T-helper 1 cell treated with Interleukin-12 subunit alpha and Interleukin-12 subunit beta and Interleukin-4 antibody, amounts not matched to agents 30 μg/mL and 1 μg/mL, for 36 hours (primary cell): ENCODE measurements around the gene SNX21.

Source experiments
- H3K27ac Mint-ChIP-seq: one replicate; pipeline ENCODE4 v1.8.0; 2021; ENCODE audit warnings: mild to moderate bottlenecking, mixed read lengths
- H3K27me3 Mint-ChIP-seq: one replicate; pipeline ENCODE4 v1.8.0; 2021; ENCODE audit warnings: low read depth, mixed read lengths
- H3K36me3 Mint-ChIP-seq: one replicate; pipeline ENCODE4 v1.8.0; 2021; ENCODE audit warnings: low read depth, mixed read lengths
- H3K4me1 Mint-ChIP-seq: one replicate; pipeline ENCODE4 v1.8.0; 2021; ENCODE audit warnings: low read depth, mixed read lengths
- H3K4me3 Mint-ChIP-seq: one replicate; pipeline ENCODE4 v1.8.0; 2021; ENCODE audit warnings: mild to moderate bottlenecking, moderate library complexity, mixed read lengths
- H3K9me3 Mint-ChIP-seq: one replicate; pipeline ENCODE4 v1.8.0; 2021; ENCODE audit warnings: mixed read lengths

SNX21 gene

GRCh38 chr20:45833883-45834796 lies 541 bp downstream of the SNX21 start:
- H3K9me3 Mint-ChIP-seq: no peaks in the 10 kb centered on the region
- no peak overlapping the region for H3K27ac Mint-ChIP-seq
- H3K4me3 Mint-ChIP-seq: peak overlapping the region; percentile 42
- peaks cover 15% of the 10 kb centered on the region for H3K27me3 Mint-ChIP-seq
- no peaks in the 10 kb centered on the region for H3K36me3 Mint-ChIP-seq
- peaks cover 4% of the 10 kb centered on the region for H3K4me1 Mint-ChIP-seq

DNA sequence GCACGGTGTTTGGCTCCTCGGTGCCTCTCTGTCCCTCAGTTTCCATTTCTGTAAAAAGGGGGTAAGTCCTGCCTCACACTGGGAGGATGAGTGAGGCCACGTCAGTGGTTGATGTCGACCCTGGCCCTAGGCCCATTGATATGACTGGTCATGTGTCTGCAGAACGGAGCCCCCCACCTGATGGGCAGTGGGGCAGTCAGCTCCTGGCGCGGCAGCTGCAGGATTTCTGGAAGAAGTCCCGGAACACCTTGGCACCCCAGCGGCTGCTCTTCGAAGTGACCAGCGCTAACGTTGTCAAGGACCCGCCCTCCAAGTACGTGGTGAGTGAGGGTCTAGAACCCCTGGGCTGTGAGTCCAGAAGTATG lies 1.2 kb downstream of the SNX21 start:
- Mint-ChIP-seq H3K36me3 (no peaks in the 10 kb centered on the region), H3K4me3 (peak overlapping the region; percentile 42), H3K27me3 (peaks cover 15% of the 10 kb centered on the region), H3K27ac (no peak overlapping the region), H3K9me3 (no peaks in the 10 kb centered on the region), H3K4me1 (peaks cover 4% of the 10 kb centered on the region)

DNA sequence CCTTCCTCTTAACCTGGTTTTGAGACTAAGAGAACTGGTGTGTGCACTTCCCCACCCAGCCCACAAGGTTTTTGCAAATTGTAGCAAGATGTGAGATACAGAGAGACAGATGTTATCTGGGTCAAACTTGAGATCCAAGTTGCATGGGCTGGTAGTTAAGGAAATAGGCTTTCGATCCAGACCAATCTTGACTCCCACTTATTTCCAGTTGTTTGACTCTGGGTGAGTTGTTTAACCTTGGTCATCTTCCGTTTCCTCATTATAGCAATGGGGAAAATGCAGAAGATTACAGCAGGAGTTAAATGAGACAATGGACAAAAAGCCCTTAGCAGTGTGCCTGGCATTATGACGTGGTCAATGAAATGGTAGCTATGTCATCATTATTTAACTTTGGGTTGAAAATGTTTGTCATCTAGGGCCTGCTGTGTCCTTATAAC lies 1.7 kb downstream of the SNX21 start:
- Mint-ChIP-seq H3K4me1 (peaks cover 4% of the 10 kb centered on the region), H3K9me3 (no peaks in the 10 kb centered on the region), H3K4me3 (peak overlapping the region; percentile 28), H3K27me3 (peaks cover 11% of the 10 kb centered on the region), H3K36me3 (no peaks in the 10 kb centered on the region), H3K27ac (no peak overlapping the region)

DNA sequence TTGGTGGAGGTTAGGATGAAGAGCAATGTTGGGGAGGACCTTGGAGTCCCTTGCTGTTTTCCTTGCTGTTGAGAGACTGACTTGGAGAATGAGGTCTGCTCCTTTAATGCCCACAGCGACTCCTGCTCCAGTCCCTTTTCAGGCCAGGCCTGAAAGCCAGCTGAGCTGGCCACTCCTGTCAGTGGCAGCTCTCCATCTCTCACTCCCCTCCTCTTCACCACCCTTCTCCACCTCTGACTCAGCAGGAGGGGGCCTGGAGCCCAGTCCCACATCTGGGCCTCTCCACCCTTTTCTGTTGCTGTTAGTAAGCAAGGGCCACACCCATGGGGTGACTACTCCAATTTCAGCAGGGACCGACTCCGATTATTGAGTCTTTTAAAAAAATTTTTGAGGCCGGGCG lies 2.2 kb downstream of the SNX21 start:
- Mint-ChIP-seq H3K36me3 (no peaks in the 10 kb centered on the region), H3K4me3 (peak overlapping the region; percentile 25), H3K27ac (no peak overlapping the region), H3K27me3 (peaks cover 8% of the 10 kb centered on the region), H3K4me1 (peaks cover 4% of the 10 kb centered on the region), H3K9me3 (no peaks in the 10 kb centered on the region)

GRCh38 chr20:45836841-45837240 lies 3.2 kb downstream of the SNX21 start:
- peaks cover 5% of the 10 kb centered on the region for H3K27me3 Mint-ChIP-seq
- H3K27ac Mint-ChIP-seq: no peak overlapping the region
- no peaks in the 10 kb centered on the region for H3K36me3 Mint-ChIP-seq
- H3K4me3 Mint-ChIP-seq: no peak overlapping the region
- peaks cover 4% of the 10 kb centered on the region for H3K4me1 Mint-ChIP-seq
- no peaks in the 10 kb centered on the region for H3K9me3 Mint-ChIP-seq

DNA sequence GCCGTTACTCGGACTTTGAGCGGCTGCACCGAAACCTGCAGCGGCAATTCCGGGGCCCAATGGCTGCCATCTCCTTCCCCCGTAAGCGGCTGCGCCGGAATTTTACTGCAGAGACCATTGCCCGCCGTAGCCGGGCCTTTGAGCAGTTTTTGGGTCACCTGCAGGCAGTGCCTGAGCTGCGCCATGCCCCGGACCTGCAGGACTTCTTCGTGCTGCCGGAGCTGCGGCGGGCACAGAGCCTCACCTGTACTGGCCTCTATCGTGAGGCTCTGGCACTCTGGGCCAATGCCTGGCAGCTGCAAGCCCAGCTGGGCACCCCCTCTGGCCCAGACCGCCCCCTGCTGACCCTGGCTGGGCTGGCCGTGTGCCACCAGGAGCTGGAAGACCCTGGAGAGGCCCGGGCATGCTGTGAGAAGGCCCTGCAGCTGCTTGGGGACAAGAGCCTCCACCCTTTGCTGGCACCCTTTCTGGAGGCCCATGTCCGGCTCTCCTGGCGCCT lies 7.2 kb downstream of the SNX21 start:
- H3K36me3 Mint-ChIP-seq: peaks cover 21% of the 10 kb centered on the region

DNA sequence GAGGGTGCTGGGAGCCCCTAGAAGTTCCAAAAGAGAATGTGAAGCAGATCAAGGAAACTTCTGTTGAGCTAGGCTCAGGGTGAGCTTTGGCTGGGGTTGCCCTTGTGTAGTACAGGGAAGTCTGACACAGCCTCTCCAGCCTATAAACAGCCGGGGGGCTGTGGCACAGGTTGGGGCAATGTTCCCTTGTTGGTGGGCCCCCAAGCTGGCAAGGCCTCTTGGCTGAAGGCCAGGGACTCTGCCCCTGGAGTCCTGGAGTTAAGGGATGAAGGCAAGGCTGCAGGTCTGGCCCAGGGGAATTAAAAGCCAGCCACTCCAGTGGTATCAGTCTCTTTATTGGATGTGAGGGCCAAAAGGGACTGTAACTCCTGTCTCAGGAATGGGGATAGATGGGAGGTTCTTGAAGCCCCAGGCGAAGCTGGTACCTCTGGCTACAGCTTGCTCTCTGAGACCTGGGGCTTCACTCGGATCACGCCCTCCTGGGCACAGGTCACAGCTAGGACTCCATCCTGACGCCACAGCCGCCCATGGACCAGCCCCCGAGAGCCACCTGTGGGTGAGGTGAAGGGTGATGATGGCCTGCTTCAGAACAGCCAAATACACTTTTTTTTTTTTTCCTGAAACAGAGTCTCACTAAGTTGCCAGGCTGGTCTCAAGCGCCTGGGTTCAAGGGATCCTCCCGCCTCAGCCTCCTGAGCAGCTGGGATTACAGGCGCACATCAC lies 8.0 kb downstream of the SNX21 start:
- H3K9me3 Mint-ChIP-seq: no peaks in the 10 kb centered on the region
- H3K4me3 Mint-ChIP-seq: no peak overlapping the region
- H3K36me3 Mint-ChIP-seq: peaks cover 23% of the 10 kb centered on the region
- peaks cover 1% of the 10 kb centered on the region for H3K4me1 Mint-ChIP-seq
- H3K27me3 Mint-ChIP-seq: no peaks in the 10 kb centered on the region
- no peak overlapping the region for H3K27ac Mint-ChIP-seq

More for the DNA sequence above, 7.2 kb downstream of the SNX21 start:
- peaks cover 1% of the 10 kb centered on the region for H3K4me1 Mint-ChIP-seq
- no peaks in the 10 kb centered on the region for H3K9me3 Mint-ChIP-seq
- H3K27ac Mint-ChIP-seq: no peak overlapping the region
- no peaks in the 10 kb centered on the region for H3K27me3 Mint-ChIP-seq
- H3K4me3 Mint-ChIP-seq: no peak overlapping the region

DNA sequence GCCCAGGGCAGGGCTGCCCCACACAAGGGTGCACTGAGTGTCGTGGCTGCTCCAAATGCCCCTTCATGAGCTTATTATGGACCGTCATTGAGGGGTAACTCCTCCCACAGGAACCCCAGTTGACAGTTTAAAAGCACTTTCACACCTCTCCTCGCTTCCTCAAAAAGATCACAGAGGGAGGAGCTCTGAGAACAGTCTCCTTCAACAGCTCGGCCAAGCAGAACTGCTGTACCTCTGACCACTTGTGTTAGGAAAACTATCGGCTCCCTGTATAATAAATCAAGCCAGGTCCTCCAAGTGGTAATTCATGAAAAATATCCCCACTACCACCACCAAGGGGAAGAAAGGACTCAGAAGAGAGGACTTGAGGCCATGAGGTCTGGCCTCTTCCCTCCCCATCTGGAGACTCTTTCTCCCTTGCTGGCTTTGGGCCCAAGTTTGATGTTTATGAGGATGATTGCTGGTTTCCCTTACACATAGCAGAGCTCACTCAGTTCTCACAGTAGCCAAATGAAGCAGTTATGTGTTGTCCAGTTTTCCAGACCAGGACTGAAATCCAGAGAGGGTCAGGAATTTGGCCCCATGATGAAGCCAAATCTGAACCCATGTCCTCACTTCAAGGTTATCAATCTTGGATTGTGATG lies 8.7 kb downstream of the SNX21 start:
- Mint-ChIP-seq H3K9me3 (no peaks in the 10 kb centered on the region), H3K27ac (no peak overlapping the region), H3K36me3 (peaks cover 25% of the 10 kb centered on the region), H3K27me3 (no peaks in the 10 kb centered on the region), H3K4me1 (peaks cover 1% of the 10 kb centered on the region), H3K4me3 (no peak overlapping the region)

- Mint-ChIP-seq H3K9me3 (no peaks in the 10 kb centered on the region), H3K27ac (no peak overlapping the region), H3K4me3 (no peak overlapping the region), H3K36me3 (peaks cover 26% of the 10 kb centered on the region), H3K27me3 (no peaks in the 10 kb centered on the region), H3K4me1 (peaks cover 1% of the 10 kb centered on the region)
These were observed 9.9 kb downstream of the SNX21 start for GRCh38 chr20:45843506-45843905.

DNA sequence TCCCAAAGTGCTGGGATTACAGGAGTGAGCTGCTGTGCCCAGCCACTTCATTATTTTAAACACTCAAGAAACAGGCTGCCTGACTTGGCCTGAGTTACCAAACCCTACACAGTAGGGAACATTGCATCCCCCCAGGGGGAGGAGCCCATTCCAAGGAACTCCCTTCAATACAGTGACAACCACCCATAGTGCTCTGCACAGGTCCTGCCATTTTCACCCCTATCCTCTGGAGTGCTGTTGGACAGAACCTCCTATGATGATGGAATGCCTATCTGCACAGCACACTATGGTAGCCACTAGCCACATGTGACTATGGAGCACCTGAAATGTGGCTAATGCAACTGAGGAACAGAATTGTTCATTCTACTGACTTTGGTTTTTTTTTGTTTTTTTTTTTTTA lies 11.9 kb downstream of the SNX21 start:
- Mint-ChIP-seq H3K4me1 (peaks cover 1% of the 10 kb centered on the region), H3K27ac (no peak overlapping the region), H3K9me3 (no peaks in the 10 kb centered on the region), H3K4me3 (no peak overlapping the region), H3K36me3 (peaks cover 33% of the 10 kb centered on the region), H3K27me3 (no peaks in the 10 kb centered on the region)

DNA sequence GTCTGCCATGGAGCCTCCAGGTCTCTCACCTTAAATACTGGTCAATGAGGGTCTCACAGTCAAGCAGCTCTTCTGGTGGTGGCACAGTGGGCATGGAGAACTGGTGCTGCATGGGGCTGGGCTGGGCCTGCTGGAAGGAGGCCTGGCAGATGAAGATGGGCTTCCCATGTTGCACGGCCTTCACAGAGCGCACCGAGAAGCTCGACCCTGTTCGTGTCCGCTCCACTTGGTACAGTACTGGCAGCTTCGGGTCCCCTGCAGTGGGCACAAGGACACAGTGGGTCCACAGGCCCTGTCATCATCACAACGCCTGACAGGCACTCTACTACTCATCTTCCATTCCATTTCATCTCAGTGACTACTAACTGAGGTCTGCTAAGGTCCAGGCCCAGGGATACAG lies 14.8 kb downstream of the SNX21 start:
- Mint-ChIP-seq H3K27me3 (no peaks in the 10 kb centered on the region), H3K27ac (no peak overlapping the region), H3K4me3 (no peak overlapping the region), H3K4me1 (no peaks in the 10 kb centered on the region), H3K9me3 (no peaks in the 10 kb centered on the region), H3K36me3 (peaks cover 31% of the 10 kb centered on the region)

GRCh38 chr20:45848969-45849582 lies 15.5 kb downstream of the SNX21 start:
- Mint-ChIP-seq H3K9me3 (no peaks in the 10 kb centered on the region), H3K27me3 (no peaks in the 10 kb centered on the region), H3K27ac (no peak overlapping the region), H3K4me1 (peaks cover 3% of the 10 kb centered on the region), H3K36me3 (peaks cover 28% of the 10 kb centered on the region), H3K4me3 (no peak overlapping the region)

- no peaks in the 10 kb centered on the region for H3K27me3 Mint-ChIP-seq
- peaks cover 8% of the 10 kb centered on the region for H3K4me1 Mint-ChIP-seq
- no peak overlapping the region for H3K4me3 Mint-ChIP-seq
- peaks cover 23% of the 10 kb centered on the region for H3K36me3 Mint-ChIP-seq
- no peak overlapping the region for H3K27ac Mint-ChIP-seq
- no peaks in the 10 kb centered on the region for H3K9me3 Mint-ChIP-seq
These were observed 16.6 kb downstream of the SNX21 start for GRCh38 chr20:45850238-45850637.

DNA sequence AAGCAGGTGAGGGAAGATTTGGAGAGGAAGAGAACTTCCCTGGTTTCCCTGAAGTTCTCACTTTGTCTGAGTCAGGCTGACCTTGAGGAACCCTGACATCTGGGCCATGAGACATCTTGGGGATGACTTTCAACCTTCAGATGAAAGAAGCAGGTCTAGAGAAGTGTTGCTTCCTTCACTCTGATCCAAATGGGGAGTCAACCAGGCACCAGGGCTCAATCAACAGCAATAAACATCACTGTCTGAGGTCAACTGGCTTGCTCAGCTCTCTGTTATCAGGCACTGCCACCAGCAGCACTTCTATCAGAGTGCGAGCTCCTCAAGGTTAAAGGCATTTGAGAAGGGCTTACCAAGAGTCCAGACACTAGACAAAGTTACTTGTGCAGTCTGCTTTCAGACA lies 17.3 kb downstream of the SNX21 start:
- Mint-ChIP-seq H3K27me3 (no peaks in the 10 kb centered on the region), H3K9me3 (no peaks in the 10 kb centered on the region), H3K36me3 (peaks cover 19% of the 10 kb centered on the region), H3K4me3 (no peak overlapping the region), H3K27ac (no peak overlapping the region), H3K4me1 (peaks cover 11% of the 10 kb centered on the region)
